SU-DHL-6 (cell line): ENCODE data around the gene RPL35.

Experiments used
- H2AFZ ChIP-seq: fragments of 200-600 bp; sonication (generic); 2 replicates; pipeline ENCODE4 v1.6.1; 2014; ENCODE audit warnings: low read depth, mild to moderate bottlenecking, moderate library complexity, mixed read lengths, antibody characterized with exemption, low read length; ENCODE audit not compliant: severe bottlenecking
- H3F3A ChIP-seq: fragments of 200-600 bp; shearing (Covaris generic); 2 replicates; pipeline ENCODE4 v1.6.0; 2016; ENCODE audit warnings: antibody characterized with exemption, mild to moderate bottlenecking; ENCODE audit not compliant: insufficient read depth
- H3K27ac ChIP-seq: fragments of 200-600 bp; sonication (generic); 2 replicates; pipeline ENCODE4 v1.5.1; 2016; ENCODE audit warnings: low read depth, mild to moderate bottlenecking, low read length, moderate library complexity, mixed read lengths
- H3K27me3 ChIP-seq: fragments of 200-600 bp; sonication (generic), shearing (Covaris generic); 2 replicates; pipeline ENCODE4 v1.6.0; 2014; ENCODE audit warnings: mild to moderate bottlenecking, low read length
- H3K36me3 ChIP-seq: fragments of 200-600 bp; sonication (generic); 2 replicates; pipeline ENCODE4 v1.6.1; 2014; ENCODE audit warnings: mild to moderate bottlenecking, low read length, mixed read lengths
- H3K4me2 ChIP-seq: fragments of 300-600, 200-600 bp; shearing (Covaris generic), sonication (generic); 2 replicates; pipeline ENCODE4 v1.6.0; 2014; ENCODE audit warnings: low read length, low read depth, mild to moderate bottlenecking; ENCODE audit not compliant: poor library complexity, severe bottlenecking
- H3K4me3 ChIP-seq: fragments of 200-600 bp; sonication (generic); 2 replicates; pipeline ENCODE4 v1.5.1; 2014; ENCODE audit warnings: antibody characterized with exemption, low read length, mild to moderate bottlenecking, mixed read lengths; ENCODE audit not compliant: insufficient read depth, poor library complexity, severe bottlenecking
- H3K79me2 ChIP-seq: fragments of 200-600 bp; sonication (generic); 2 replicates; pipeline ENCODE4 v1.6.1; 2014; ENCODE audit warnings: mild to moderate bottlenecking, low read length, moderate library complexity; ENCODE audit not compliant: insufficient read depth
- H3K9ac ChIP-seq: fragments of 200-600 bp; sonication (generic); 2 replicates; pipeline ENCODE4 v1.7.0; 2014; ENCODE audit warnings: mild to moderate bottlenecking, low read length
- H3K9me2 ChIP-seq: fragments of 200-600 bp; sonication (generic); replicated peaks from 2 replicates; pipeline ENCODE4 v1.6.1; 2014; ENCODE audit warnings: low read length; ENCODE audit not compliant: insufficient read depth
- H3K9me3 ChIP-seq: fragments of 200-600 bp; sonication (generic); 2 replicates; pipeline ENCODE4 v1.6.1; 2014; ENCODE audit warnings: low read length, mixed read lengths; ENCODE audit not compliant: insufficient read depth
- H4K20me1 ChIP-seq: fragments of 200-600 bp; sonication (generic); 2 replicates; pipeline ENCODE4 v1.6.1; 2014; ENCODE audit warnings: low read depth, mild to moderate bottlenecking, antibody characterized with exemption, low read length, moderate library complexity, mixed read lengths
- EZH2phosphoT487 ChIP-seq: fragments of 200-600 bp; sonication (generic), shearing (Covaris generic); conservative IDR thresholded peaks from 2 replicates; pipeline ENCODE4 v1.6.1; 2018; ENCODE audit warnings: mild to moderate bottlenecking, antibody characterized with exemption, low read length, moderate library complexity, mixed read lengths
- TF ChIP-seq, protein P1 (sequence below): fragments of 200-600 bp; sonication (generic); IDR thresholded peaks from one replicate; pipeline ENCODE4 v1.5.1; 2017; ENCODE audit warnings: antibody characterized with exemption, mild to moderate bottlenecking, low read length, moderate library complexity; ENCODE audit not compliant: insufficient read depth, poor library complexity, severe bottlenecking

RPL35 gene

GRCh38 chr9:124835026-124835557 lies 26.7 kb downstream of the RPL35 start:
- H3K27me3 ChIP-seq, result no peaks in the 10 kb centered on the region
- H3K9ac ChIP-seq, result no peak overlapping the region
- no peaks in the 10 kb centered on the region for H4K20me1 ChIP-seq
- TF ChIP-seq, protein P1, sequence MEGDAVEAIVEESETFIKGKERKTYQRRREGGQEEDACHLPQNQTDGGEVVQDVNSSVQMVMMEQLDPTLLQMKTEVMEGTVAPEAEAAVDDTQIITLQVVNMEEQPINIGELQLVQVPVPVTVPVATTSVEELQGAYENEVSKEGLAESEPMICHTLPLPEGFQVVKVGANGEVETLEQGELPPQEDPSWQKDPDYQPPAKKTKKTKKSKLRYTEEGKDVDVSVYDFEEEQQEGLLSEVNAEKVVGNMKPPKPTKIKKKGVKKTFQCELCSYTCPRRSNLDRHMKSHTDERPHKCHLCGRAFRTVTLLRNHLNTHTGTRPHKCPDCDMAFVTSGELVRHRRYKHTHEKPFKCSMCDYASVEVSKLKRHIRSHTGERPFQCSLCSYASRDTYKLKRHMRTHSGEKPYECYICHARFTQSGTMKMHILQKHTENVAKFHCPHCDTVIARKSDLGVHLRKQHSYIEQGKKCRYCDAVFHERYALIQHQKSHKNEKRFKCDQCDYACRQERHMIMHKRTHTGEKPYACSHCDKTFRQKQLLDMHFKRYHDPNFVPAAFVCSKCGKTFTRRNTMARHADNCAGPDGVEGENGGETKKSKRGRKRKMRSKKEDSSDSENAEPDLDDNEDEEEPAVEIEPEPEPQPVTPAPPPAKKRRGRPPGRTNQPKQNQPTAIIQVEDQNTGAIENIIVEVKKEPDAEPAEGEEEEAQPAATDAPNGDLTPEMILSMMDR, result no peak
- no peak for TF ChIP-seq EZH2phosphoT487
- H3K79me2 ChIP-seq, result no peaks in the 10 kb centered on the region
- H3K9me3 ChIP-seq, result no peaks in the 10 kb centered on the region
- no peak overlapping the region for H3K4me2 ChIP-seq
- H3K36me3 ChIP-seq, result no peaks in the 10 kb centered on the region
- no peaks in the 10 kb centered on the region for H3K9me2 ChIP-seq
- no peak overlapping the region for H3K27ac ChIP-seq
- H3K4me3 ChIP-seq, result no peak overlapping the region
- no peaks in the 10 kb centered on the region for H3F3A ChIP-seq
- no peak overlapping the region for H2AFZ ChIP-seq

DNA sequence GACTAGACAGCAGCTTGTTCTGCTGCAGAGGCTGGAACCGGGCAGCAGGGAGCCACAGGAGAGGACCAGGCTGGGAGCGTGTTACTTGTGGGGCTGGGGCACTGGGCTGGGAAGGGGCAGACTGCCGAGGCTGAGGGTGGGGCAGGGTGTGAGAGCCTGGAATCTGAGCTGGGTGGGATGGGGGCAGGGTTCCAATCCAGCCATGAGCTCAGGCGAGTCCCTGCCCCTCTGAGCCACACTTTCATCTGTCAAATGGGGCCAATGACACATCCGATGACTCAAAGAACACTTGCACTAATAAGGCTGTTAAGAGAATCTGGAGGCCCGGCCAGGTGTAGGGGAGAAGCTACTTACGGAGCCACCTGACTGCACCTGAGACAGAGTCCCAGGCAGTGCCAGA lies 27.2 kb downstream of the RPL35 start:
- Histone ChIP-seq H3K4me2 (no peak overlapping the region), H2AFZ (no peak overlapping the region)

DNA sequence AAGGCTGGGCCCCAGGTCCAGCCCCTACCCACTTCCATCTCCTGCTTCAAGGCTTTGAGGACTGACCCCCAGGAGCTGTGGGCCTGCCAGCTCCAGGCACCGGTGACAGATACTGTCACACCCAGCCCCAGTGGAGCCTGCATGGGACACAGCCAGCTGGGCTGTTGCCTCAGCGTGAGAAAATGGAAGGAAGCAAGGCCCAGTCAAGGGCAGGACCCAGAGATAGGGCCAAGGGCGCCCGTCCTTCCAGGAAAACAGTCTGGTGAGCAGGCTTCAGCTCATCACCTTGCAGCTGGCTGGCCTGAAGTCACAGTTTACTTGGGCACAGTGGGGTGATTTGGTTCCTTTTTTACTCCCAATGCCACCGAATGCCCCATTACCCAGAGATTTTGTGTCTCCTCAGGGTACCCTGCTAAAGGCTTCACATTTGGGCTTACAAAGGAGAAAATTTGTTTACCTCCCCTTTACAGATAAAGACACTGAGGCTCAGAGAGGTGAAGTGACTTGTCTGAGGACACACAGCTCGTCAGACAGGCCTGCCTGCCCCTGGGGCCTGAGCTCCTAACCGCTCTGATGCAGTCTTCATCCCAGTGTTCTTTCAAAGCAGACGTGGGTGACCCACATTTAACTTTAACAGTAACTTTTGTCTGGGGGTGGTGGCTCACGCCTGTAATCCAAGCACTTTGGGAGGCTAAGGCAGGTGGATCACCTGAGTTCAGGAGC lies 30.0 kb downstream of the RPL35 start:
- Histone ChIP-seq H3F3A (no peaks in the 10 kb centered on the region), H3K4me2 (no peak overlapping the region), H3K4me3 (no peak overlapping the region), H4K20me1 (no peaks in the 10 kb centered on the region), H3K27me3 (no peaks in the 10 kb centered on the region), H3K9me3 (no peaks in the 10 kb centered on the region), H3K9ac (no peak overlapping the region), H3K27ac (no peak overlapping the region), H3K79me2 (no peaks in the 10 kb centered on the region), H3K9me2 (no peaks in the 10 kb centered on the region), H2AFZ (no peak overlapping the region), H3K36me3 (no peaks in the 10 kb centered on the region)
- TF ChIP-seq, protein P1, result no peak
- no peak for TF ChIP-seq EZH2phosphoT487

More for the DNA sequence above, 27.2 kb downstream of the RPL35 start:
- H3K9ac ChIP-seq, result no peak overlapping the region
- no peak overlapping the region for H3K27ac ChIP-seq
- H3K27me3 ChIP-seq, result no peaks in the 10 kb centered on the region
- no peaks in the 10 kb centered on the region for H3K36me3 ChIP-seq
- H4K20me1 ChIP-seq, result no peaks in the 10 kb centered on the region
- no peaks in the 10 kb centered on the region for H3K9me3 ChIP-seq
- no peak for TF ChIP-seq EZH2phosphoT487
- TF ChIP-seq, protein P1, result no peak
- no peaks in the 10 kb centered on the region for H3F3A ChIP-seq
- no peaks in the 10 kb centered on the region for H3K9me2 ChIP-seq
- no peak overlapping the region for H3K4me3 ChIP-seq
- no peaks in the 10 kb centered on the region for H3K79me2 ChIP-seq
